Measurements from ENCODE around the gene EDA.

EDA gene

DNA sequence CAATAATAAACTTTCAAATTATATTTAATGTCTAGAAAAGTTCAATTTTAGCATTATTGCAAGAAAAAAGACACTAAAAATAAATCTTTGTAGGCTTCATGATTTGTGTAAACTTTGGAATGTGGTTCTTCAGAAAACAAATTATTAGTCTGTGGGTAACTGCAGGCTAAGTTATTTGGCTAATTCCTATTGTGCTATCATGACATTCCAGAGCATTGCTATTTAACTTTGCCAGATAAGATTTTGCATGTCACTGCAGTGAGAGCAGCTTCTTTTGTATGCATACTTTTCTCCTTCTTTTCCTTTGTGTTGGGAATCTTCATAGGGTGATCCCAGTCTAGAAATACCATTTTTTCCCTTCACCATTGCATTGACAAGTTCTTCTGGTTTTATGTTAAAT, 303.8 kb downstream of the EDA start:
- Histone ChIP-seq H3K4ac (ENCODE audit: low read depth, low read length) (no peak overlapping the region), H3K9ac (ENCODE audit: low read length) (no peak overlapping the region), H3K79me1 (ENCODE audit: low read length) (no peaks in the 10 kb centered on the region), H2BK12ac (ENCODE audit: low read length) (no peak overlapping the region), H2AFZ (ENCODE audit: insufficient read depth, low read length, poor library complexity) (no peak overlapping the region), H3K4me2 (ENCODE audit: low read length) (no peak overlapping the region), H2BK5ac (ENCODE audit: low read depth, low read length, poor library complexity) (no peak overlapping the region), H4K12ac (ENCODE audit: low read depth, low read length) (no peak overlapping the region), H4K91ac (ENCODE audit: low read depth, low read length) (no peak overlapping the region), H3K36me3 (ENCODE audit: control insufficient read depth in 1 of 2, insufficient read depth in 2 of 2, low read length in 2 of 2) (no peaks in the 10 kb centered on the region), H4K8ac (ENCODE audit: low read depth, low read length) (no peak overlapping the region), H3K4me1 (ENCODE audit: control insufficient read depth in 1 of 2, insufficient read depth in 2 of 2, low read length in 2 of 2) (no peaks in the 10 kb centered on the region), H3K27me3 (ENCODE audit: insufficient read depth, low read length) (no peaks in the 10 kb centered on the region), H3K23ac (ENCODE audit: low read length) (no peak overlapping the region), H3K9me3 (ENCODE audit: insufficient read depth, low read depth, low read length) (no peaks in the 10 kb centered on the region), H3K79me2 (ENCODE audit: control insufficient read depth, insufficient read depth, low read length, poor library complexity) (no peaks in the 10 kb centered on the region), H3K14ac (ENCODE audit: low read length) (no peak overlapping the region), H3K18ac (ENCODE audit: low read length) (no peak overlapping the region), H3K4me3 (ENCODE audit: low read depth, low read length) (no peak overlapping the region), H2BK120ac (ENCODE audit: insufficient read depth, low read length, poor library complexity) (no peak overlapping the region), H2AK5ac (ENCODE audit: low read length) (no peak overlapping the region), H3K27ac (ENCODE audit: low read depth, low read length) (no peak overlapping the region)
- peak; percentile 0 to 61 for DNase-seq

DNA sequence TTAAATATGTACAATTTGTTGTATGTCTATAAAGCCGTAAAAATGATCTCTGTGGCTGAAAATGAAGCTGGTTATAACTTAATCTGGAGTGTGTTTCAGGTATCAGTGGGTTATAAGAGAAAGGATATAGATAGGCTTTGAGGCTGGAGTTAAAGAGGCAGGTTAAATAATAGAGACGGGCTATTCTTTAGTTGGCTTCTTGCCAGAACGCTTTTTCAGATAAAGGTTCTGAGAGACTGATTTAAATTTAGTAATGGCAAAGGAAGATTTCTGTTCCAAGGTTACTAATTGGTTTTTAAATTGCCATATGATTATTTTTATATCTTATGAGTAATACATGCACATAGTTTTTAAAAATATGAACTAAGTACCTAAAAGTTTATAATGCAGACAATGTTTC, 316.4 kb downstream of the EDA start:
- Histone ChIP-seq H2BK120ac (ENCODE audit: insufficient read depth, low read length, poor library complexity) (no peak overlapping the region), H3K4me2 (ENCODE audit: low read length) (no peak overlapping the region), H4K8ac (ENCODE audit: low read depth, low read length) (no peak overlapping the region), H2AFZ (ENCODE audit: insufficient read depth, low read length, poor library complexity) (no peak overlapping the region), H3K79me1 (ENCODE audit: low read length) (no peaks in the 10 kb centered on the region), H3K36me3 (ENCODE audit: control insufficient read depth in 1 of 2, insufficient read depth in 2 of 2, low read length in 2 of 2) (no peaks in the 10 kb centered on the region), H3K23ac (ENCODE audit: low read length) (no peak overlapping the region), H2AK5ac (ENCODE audit: low read length) (no peak overlapping the region), H2BK5ac (ENCODE audit: low read depth, low read length, poor library complexity) (no peak overlapping the region), H3K4ac (ENCODE audit: low read depth, low read length) (no peak overlapping the region), H3K79me2 (ENCODE audit: control insufficient read depth, insufficient read depth, low read length, poor library complexity) (no peaks in the 10 kb centered on the region), H3K27ac (ENCODE audit: low read depth, low read length) (no peak overlapping the region), H3K18ac (ENCODE audit: low read length) (no peak overlapping the region), H3K4me3 (ENCODE audit: low read depth, low read length) (no peak overlapping the region), H2BK12ac (ENCODE audit: low read length) (no peak overlapping the region), H3K14ac (ENCODE audit: low read length) (no peak overlapping the region), H4K91ac (ENCODE audit: low read depth, low read length) (no peak overlapping the region), H3K9me3 (ENCODE audit: insufficient read depth, low read depth, low read length) (no peaks in the 10 kb centered on the region), H3K4me1 (ENCODE audit: control insufficient read depth in 1 of 2, insufficient read depth in 2 of 2, low read length in 2 of 2) (no peaks in the 10 kb centered on the region), H3K9ac (ENCODE audit: low read length) (no peak overlapping the region), H4K12ac (ENCODE audit: low read depth, low read length) (no peak overlapping the region), H3K27me3 (ENCODE audit: insufficient read depth, low read length) (no peaks in the 10 kb centered on the region)
- no CpG with 5 or more reads among the region's 3 CpGs for WGBS (ENCODE audit: extremely low coverage, insufficient coverage, insufficient read length)
- DNase-seq, result no peak

GRCh38 chrX:69948276-69948797, 332.4 kb downstream of the EDA start:
- no peak overlapping the region for H3K27ac ChIP-seq (ENCODE audit: low read depth, low read length)
- H3K18ac ChIP-seq (ENCODE audit: low read length), result no peak overlapping the region
- WGBS (ENCODE audit: extremely low coverage, insufficient coverage, insufficient read length), result no CpG with 5 or more reads among the region's 2 CpGs
- no peaks in the 10 kb centered on the region for H3K4me1 ChIP-seq (ENCODE audit: control insufficient read depth in 1 of 2, insufficient read depth in 2 of 2, low read length in 2 of 2)
- H3K79me2 ChIP-seq (ENCODE audit: control insufficient read depth, insufficient read depth, low read length, poor library complexity), result no peaks in the 10 kb centered on the region
- no peak for DNase-seq
- H3K4me2 ChIP-seq (ENCODE audit: low read length), result no peak overlapping the region
- no peaks in the 10 kb centered on the region for H3K36me3 ChIP-seq (ENCODE audit: control insufficient read depth in 1 of 2, insufficient read depth in 2 of 2, low read length in 2 of 2)
- H3K9ac ChIP-seq (ENCODE audit: low read length), result no peak overlapping the region
- H4K91ac ChIP-seq (ENCODE audit: low read depth, low read length), result no peak overlapping the region
- no peak overlapping the region for H2BK120ac ChIP-seq (ENCODE audit: insufficient read depth, low read length, poor library complexity)
- H2BK12ac ChIP-seq (ENCODE audit: low read length), result no peak overlapping the region
- H2BK5ac ChIP-seq (ENCODE audit: low read depth, low read length, poor library complexity), result no peak overlapping the region
- H3K79me1 ChIP-seq (ENCODE audit: low read length), result no peaks in the 10 kb centered on the region
- no peak overlapping the region for H3K14ac ChIP-seq (ENCODE audit: low read length)
- no peak overlapping the region for H3K4ac ChIP-seq (ENCODE audit: low read depth, low read length)
- no peaks in the 10 kb centered on the region for H3K27me3 ChIP-seq (ENCODE audit: insufficient read depth, low read length)
- no peak overlapping the region for H2AK5ac ChIP-seq (ENCODE audit: low read length)
- no peaks in the 10 kb centered on the region for H3K9me3 ChIP-seq (ENCODE audit: insufficient read depth, low read depth, low read length)
- H3K23ac ChIP-seq (ENCODE audit: low read length), result no peak overlapping the region
- H3K4me3 ChIP-seq (ENCODE audit: low read depth, low read length), result no peak overlapping the region
- no peak overlapping the region for H4K8ac ChIP-seq (ENCODE audit: low read depth, low read length)
- no peak overlapping the region for H4K12ac ChIP-seq (ENCODE audit: low read depth, low read length)
- H2AFZ ChIP-seq (ENCODE audit: insufficient read depth, low read length, poor library complexity), result no peak overlapping the region

DNA sequence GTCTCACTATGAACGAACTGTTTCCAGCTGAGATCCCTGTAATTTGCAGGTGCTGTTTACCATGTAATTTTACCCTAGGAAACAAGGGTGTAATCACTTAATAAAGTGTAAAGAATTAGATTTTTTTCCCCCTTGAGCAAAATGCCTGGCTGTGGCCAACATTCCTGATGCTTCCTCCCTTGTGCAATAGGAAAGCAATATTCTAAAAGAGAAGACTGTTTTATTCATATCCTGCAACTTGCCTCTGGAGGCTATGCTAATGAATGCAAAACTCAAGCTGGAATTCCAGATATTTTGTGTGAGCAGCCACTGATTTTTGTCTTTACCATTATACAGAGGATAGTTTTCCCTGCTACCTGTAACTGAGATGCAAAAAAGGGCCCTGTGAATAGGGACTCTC, 335.8 kb downstream of the EDA start:
- H3K79me2 ChIP-seq (ENCODE audit: control insufficient read depth, insufficient read depth, low read length, poor library complexity), result no peaks in the 10 kb centered on the region
- no peak overlapping the region for H3K4ac ChIP-seq (ENCODE audit: low read depth, low read length)
- no peak overlapping the region for H3K4me2 ChIP-seq (ENCODE audit: low read length)
- no peak overlapping the region for H2AFZ ChIP-seq (ENCODE audit: insufficient read depth, low read length, poor library complexity)
- no peak for DNase-seq
- no peak overlapping the region for H3K23ac ChIP-seq (ENCODE audit: low read length)
- no peaks in the 10 kb centered on the region for H3K9me3 ChIP-seq (ENCODE audit: insufficient read depth, low read depth, low read length)
- no peaks in the 10 kb centered on the region for H3K36me3 ChIP-seq (ENCODE audit: control insufficient read depth in 1 of 2, insufficient read depth in 2 of 2, low read length in 2 of 2)
- no peaks in the 10 kb centered on the region for H3K27me3 ChIP-seq (ENCODE audit: insufficient read depth, low read length)
- H3K4me3 ChIP-seq (ENCODE audit: low read depth, low read length), result no peak overlapping the region
- no peak overlapping the region for H2BK120ac ChIP-seq (ENCODE audit: insufficient read depth, low read length, poor library complexity)
- no peak overlapping the region for H3K9ac ChIP-seq (ENCODE audit: low read length)
- H4K91ac ChIP-seq (ENCODE audit: low read depth, low read length), result no peak overlapping the region
- no peak overlapping the region for H2AK5ac ChIP-seq (ENCODE audit: low read length)
- H4K8ac ChIP-seq (ENCODE audit: low read depth, low read length), result no peak overlapping the region
- H2BK5ac ChIP-seq (ENCODE audit: low read depth, low read length, poor library complexity), result no peak overlapping the region
- no peak overlapping the region for H3K27ac ChIP-seq (ENCODE audit: low read depth, low read length)
- H3K79me1 ChIP-seq (ENCODE audit: low read length), result no peaks in the 10 kb centered on the region
- no CpG with 5 or more reads among the region's 1 CpG for WGBS (ENCODE audit: extremely low coverage, insufficient coverage, insufficient read length)
- H2BK12ac ChIP-seq (ENCODE audit: low read length), result no peak overlapping the region
- H3K4me1 ChIP-seq (ENCODE audit: control insufficient read depth in 1 of 2, insufficient read depth in 2 of 2, low read length in 2 of 2), result no peaks in the 10 kb centered on the region
- H3K18ac ChIP-seq (ENCODE audit: low read length), result no peak overlapping the region
- H3K14ac ChIP-seq (ENCODE audit: low read length), result no peak overlapping the region
- H4K12ac ChIP-seq (ENCODE audit: low read depth, low read length), result no peak overlapping the region
